ENCODE results near the gene SLC25A22. TPM values are rescaled to one million over a fixed set of nuclear protein-coding genes. Genes with fewer than 3 reads are reported as not detected.

SLC25A22 gene
- total and polyA plus RNA-seq, 10 donors = 6.3 to 23.2 (median 14.1) TPM

DNA sequence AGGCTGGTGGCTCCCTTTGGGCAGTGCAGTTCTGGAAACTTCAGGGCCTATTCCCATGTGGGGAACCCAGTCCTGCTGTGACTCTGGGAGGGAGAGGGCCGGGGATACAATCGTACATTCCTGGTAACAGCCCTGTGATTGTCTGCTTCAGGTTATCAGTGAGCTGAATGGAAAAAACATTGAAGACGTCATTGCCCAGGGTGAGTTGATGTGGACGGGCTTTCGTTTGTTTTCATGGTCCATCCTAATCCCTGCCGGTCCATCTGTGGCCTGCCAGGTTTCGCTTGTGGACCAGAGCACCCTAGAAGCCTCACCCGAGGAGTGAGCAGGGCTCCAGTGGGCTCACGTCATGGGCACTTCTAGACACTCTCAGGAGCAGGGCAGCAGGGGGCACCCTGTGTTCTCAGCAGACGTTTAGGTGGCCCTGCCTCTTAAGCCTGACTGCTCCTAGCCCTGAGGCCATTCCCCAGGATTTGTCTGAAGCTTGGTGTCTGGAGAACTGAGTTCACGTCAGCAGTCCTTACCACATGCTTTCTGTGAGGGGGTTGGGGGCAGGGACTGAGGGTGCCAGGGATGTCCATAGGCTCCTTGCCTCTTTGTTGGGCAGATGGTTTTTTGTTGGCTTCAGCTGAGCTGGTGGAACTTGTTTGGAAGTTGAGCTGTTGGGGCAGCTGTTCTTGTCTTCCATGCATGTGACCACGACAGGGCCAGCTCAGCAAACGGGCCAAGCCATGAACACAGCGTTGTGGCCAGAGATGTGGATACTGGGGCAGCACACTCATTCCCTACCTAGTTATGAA is 13.6 kb upstream of the SLC25A22 start:
- TF ChIP-seq POLR2AphosphoS5 (IDR thresholded peaks at IDR 0.05) (no peak), POLR2A (IDR thresholded peaks at IDR 0.05) (no peak)
- TF ChIP-seq, protein P1, sequence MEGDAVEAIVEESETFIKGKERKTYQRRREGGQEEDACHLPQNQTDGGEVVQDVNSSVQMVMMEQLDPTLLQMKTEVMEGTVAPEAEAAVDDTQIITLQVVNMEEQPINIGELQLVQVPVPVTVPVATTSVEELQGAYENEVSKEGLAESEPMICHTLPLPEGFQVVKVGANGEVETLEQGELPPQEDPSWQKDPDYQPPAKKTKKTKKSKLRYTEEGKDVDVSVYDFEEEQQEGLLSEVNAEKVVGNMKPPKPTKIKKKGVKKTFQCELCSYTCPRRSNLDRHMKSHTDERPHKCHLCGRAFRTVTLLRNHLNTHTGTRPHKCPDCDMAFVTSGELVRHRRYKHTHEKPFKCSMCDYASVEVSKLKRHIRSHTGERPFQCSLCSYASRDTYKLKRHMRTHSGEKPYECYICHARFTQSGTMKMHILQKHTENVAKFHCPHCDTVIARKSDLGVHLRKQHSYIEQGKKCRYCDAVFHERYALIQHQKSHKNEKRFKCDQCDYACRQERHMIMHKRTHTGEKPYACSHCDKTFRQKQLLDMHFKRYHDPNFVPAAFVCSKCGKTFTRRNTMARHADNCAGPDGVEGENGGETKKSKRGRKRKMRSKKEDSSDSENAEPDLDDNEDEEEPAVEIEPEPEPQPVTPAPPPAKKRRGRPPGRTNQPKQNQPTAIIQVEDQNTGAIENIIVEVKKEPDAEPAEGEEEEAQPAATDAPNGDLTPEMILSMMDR (IDR thresholded peaks at IDR 0.05 in 8 of 11, conservative IDR thresholded peaks at IDR 0.05 in 3 of 11) = no peak
- Histone ChIP-seq H3K36me3 (peaks cover 0 to 48% (median 31%) of the 10 kb centered on the region in 6 donors), H3K4me1 (peaks cover 16 to 53% (median 39%) of the 10 kb centered on the region in 6 donors), H3K27ac (no peak overlapping the region), H3K9me3 (no peaks in the 10 kb centered on the region), H3K4me3 (peak overlapping the region in 1 of 8 donors; percentile 99), H3K27me3 (replicated peaks in 1 of 7) (no peaks in the 10 kb centered on the region)
- intact Hi-C loops (cut with DNase I; ENCODE audit: low total_unique reads) = no loop called here
- DNase-seq = no peak
- 66 to 79% (median 74%) methylated on average over 12 to 14 of the region's 14 CpGs for WGBS, 5 donors

DNA sequence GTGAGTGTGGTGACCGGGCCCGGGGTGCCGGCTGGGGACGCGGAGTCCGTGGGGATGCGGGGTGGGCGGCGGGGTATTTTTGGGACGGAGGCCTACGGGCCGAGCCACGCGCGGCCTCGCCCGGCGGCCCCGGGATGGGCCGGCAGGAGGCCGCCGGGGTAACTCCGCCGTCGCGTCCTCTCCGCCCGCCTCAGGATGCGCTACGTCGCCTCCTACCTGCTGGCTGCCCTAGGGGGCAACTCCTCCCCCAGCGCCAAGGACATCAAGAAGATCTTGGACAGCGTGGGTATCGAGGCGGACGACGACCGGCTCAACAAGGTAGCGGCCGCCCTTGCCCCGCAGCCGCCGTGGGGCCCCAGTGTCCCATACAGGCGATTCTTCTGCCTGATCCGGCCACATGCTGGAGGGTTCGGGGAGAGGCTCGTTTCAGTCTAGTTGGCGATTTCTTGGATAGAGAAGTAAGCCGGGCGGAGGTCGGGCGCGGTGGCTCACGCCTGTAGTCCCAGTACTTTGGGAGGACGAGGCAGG is 12.0 kb upstream of the SLC25A22 start:
- intact Hi-C loops (cut with DNase I; ENCODE audit: low total_unique reads) = no loop called here
- H3K9me3 ChIP-seq = no peaks in the 10 kb centered on the region
- DNase-seq = no peak
- H3K4me3 ChIP-seq = peak overlapping the region; percentile 78 to 99 (median 90)
- peaks cover 0 to 41% (median 31%) of the 10 kb centered on the region in 6 donors for H3K36me3 ChIP-seq
- peaks cover 16 to 66% (median 47%) of the 10 kb centered on the region in 6 donors for H3K4me1 ChIP-seq
- H3K27me3 ChIP-seq (replicated peaks in 1 of 7) = no peaks in the 10 kb centered on the region
- TF ChIP-seq POLR2AphosphoS5 (IDR thresholded peaks at IDR 0.05) = no peak
- TF ChIP-seq, protein P1 (IDR thresholded peaks at IDR 0.05 in 8 of 11, conservative IDR thresholded peaks at IDR 0.05 in 3 of 11) = peak in 5 of 11 experiments; percentile 1 to 11 (median 4)
- H3K27ac ChIP-seq = peak overlapping the region; percentile 92 to 96 (median 96)
- 0 to 1% (median 1%) methylated on average over 12 to 55 of the region's 55 CpGs for WGBS, 5 donors

DNA sequence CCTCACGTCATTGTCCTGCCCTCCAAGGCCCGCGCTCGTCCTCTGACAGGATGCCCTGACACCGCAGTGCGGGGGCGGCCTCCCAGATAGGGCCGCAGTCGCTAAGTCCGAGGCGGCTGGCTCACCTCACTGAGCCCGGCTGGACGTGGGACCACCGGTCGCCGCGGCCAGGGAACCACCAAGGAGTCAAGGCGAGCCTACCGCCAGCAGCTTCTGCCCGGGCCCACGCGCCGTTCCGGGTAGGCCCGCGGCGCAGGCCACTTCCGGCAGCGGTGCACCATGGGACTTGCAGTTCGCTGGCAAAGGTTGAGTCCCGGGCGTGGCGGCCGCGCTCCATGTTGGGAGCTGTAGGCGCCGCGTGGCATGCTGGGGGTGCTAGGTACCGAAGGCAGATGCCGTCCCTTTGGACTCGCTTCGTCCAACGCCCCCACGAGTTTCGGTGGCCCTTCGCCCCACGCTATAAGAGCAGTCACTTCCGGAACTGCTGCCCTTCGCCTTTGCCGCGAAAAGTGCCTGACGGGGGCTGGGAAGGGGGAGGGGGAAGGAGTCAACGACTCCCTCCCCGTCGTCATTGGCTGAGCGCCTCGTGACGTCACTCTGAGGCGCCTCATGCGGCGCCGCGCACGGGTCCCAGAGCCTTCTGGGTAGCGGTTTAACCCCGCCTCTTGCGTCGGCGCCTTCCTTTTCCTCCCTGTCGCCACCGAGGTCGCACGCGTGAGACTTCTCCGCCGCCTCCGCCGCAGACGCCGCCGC is 11.4 kb upstream of the SLC25A22 start, which contains the start of gene RPLP2:
Gene RPLP2, plus strand, starts transcription at position 681 of the 753 bp plus-strand sequence. CDS start 268 bp downstream, outside the sequence.
- peak within 1 kb of the TSS; percentile 92 to 96 (median 96) for H3K27ac ChIP-seq
- H3K9me3 ChIP-seq = no peaks in the 10 kb centered on the region
- WGBS, 5 donors = 0 to 1% (median 0%) methylated on average over 25 to 81 of the region's 81 CpGs
- peak within 1 kb of the TSS; percentile 78 to 99 (median 90) for H3K4me3 ChIP-seq
- TF ChIP-seq POLR2AphosphoS5 (IDR thresholded peaks at IDR 0.05) (peak; percentile 94 to 99 (median 97)), POLR2A (IDR thresholded peaks at IDR 0.05) (peak; percentile 68 to 97 (median 85))
- TF ChIP-seq, protein P1 (IDR thresholded peaks at IDR 0.05 in 8 of 11, conservative IDR thresholded peaks at IDR 0.05 in 3 of 11) = peak in 4 of 11 experiments; percentile 6 to 33 (median 23)
- intact Hi-C loops (cut with DNase I; ENCODE audit: low total_unique reads) = no loop called here
- H3K36me3 ChIP-seq = peaks cover 0 to 34% (median 31%) of the 10 kb centered on the region in 6 donors
- no peaks in the 10 kb centered on the region for H3K27me3 ChIP-seq (replicated peaks in 1 of 7)
- DNase-seq = peak; percentile 100
- peaks cover 20 to 72% (median 53%) of the 10 kb centered on the region in 6 donors for H3K4me1 ChIP-seq

Data from spleen (tissue), 11 donors.